ENCODE measurements around the gene FZD7. TPM values are rescaled to one million over a fixed set of nuclear protein-coding genes. Genes with fewer than 3 reads are reported as not detected.

FZD7 gene
- total RNA-seq, 1 donor from 2014 or later, result 24.2 TPM

GRCh38 chr2:202067589-202067988, 33.9 kb downstream of the FZD7 start:
- DNase-seq (ENCODE audit: low spot score), result no peak

GRCh38 chr2:202069170-202070067, 35.8 kb downstream of the FZD7 start:
- DNase-seq (ENCODE audit: low spot score), result no peak

GRCh38 chr2:202071107-202071506, 37.5 kb downstream of the FZD7 start:
- no peak for DNase-seq (ENCODE audit: low spot score)

- DNase-seq (ENCODE audit: low spot score), result no peak
Measured at GRCh38 chr2:202072226-202072625, 38.6 kb downstream of the FZD7 start.

- DNase-seq (ENCODE audit: low spot score), result no peak
Measured at GRCh38 chr2:202072737-202073401, 39.2 kb downstream of the FZD7 start, which contains the start of gene KIAA2012. KIAA2012 (plus strand) TSS chr2:202073255; CDS start chr2:202073628, 373 bp downstream.

- DNase-seq (ENCODE audit: low spot score), result no peak
Measured at GRCh38 chr2:202074324-202074723, 40.7 kb downstream of the FZD7 start.

GRCh38 chr2:202079310-202079709, 45.7 kb downstream of the FZD7 start:
- no peak for DNase-seq (ENCODE audit: low spot score)

- no peak for DNase-seq (ENCODE audit: low spot score)
Measured at GRCh38 chr2:202084265-202084664, 50.6 kb downstream of the FZD7 start.

Other genes starting within 250 kb of the FZD7 start
- gene CDK15, start 227.3 kb upstream of the FZD7 start, total RNA-seq, result 2.3 TPM
- gene KIAA2012, start 39.4 kb downstream of the FZD7 start, total RNA-seq, result not detected
- 83.7 TPM for gene SUMO1, start 204.7 kb downstream of the FZD7 start, total RNA-seq
- 113 TPM for gene NOP58, start 231.9 kb downstream of the FZD7 start, total RNA-seq

All from ureter (tissue), 1 donor.